Measurements from ENCODE around the gene EBNA1BP2.

DNA sequence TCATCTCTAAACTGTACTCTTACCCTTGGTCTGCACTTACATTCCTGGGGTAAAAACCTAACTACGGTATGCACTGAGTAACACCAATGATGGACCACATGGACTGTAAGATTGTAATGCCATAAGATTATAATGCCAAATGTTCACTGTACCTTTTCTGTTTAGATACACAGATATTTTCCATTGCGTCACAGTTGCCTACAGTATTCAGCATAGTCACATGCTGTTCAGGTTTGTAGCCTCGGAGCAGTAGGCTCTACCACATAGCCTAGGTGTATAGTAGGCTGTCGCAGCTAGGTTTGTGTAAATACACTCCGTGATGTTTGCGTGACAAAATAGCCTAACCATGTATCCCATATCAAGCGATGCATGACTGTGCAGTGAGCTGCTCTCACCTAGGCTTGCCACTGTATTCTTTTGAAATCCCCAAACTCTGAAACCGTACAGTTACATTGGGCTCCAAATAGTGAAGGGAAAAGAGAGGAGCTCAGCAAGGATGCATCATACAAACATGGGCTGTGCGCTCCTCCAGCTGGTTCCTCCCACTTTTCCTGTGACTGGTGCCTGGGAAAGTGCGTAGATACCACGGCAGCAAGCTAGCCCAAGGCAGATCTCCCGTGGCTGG, 35.3 kb upstream of the EBNA1BP2 start:
- TF ChIP-seq, protein P1, sequence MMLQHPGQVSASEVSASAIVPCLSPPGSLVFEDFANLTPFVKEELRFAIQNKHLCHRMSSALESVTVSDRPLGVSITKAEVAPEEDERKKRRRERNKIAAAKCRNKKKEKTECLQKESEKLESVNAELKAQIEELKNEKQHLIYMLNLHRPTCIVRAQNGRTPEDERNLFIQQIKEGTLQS (IDR thresholded peaks at IDR 0.05): no peak
- TF ChIP-seq, protein P2, sequence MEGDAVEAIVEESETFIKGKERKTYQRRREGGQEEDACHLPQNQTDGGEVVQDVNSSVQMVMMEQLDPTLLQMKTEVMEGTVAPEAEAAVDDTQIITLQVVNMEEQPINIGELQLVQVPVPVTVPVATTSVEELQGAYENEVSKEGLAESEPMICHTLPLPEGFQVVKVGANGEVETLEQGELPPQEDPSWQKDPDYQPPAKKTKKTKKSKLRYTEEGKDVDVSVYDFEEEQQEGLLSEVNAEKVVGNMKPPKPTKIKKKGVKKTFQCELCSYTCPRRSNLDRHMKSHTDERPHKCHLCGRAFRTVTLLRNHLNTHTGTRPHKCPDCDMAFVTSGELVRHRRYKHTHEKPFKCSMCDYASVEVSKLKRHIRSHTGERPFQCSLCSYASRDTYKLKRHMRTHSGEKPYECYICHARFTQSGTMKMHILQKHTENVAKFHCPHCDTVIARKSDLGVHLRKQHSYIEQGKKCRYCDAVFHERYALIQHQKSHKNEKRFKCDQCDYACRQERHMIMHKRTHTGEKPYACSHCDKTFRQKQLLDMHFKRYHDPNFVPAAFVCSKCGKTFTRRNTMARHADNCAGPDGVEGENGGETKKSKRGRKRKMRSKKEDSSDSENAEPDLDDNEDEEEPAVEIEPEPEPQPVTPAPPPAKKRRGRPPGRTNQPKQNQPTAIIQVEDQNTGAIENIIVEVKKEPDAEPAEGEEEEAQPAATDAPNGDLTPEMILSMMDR (IDR thresholded peaks at IDR 0.05; ENCODE audit: low read depth, low read length, missing input control): no peak
- peak in 1 of 2 donors; percentile 1 for TF ChIP-seq GABPA (IDR thresholded peaks at IDR 0.05 in 1 of 2, conservative IDR thresholded peaks at IDR 0.05 in 1 of 2)
- no peak for TF ChIP-seq EGR1 (IDR thresholded peaks at IDR 0.05; ENCODE audit: low read depth in 2 of 2)

All from liver (tissue), 3 donors.